ENCODE data around the gene E2F4. TPM values are rescaled to one million over a fixed set of nuclear protein-coding genes. Genes with fewer than 3 reads are reported as not detected.

The E2F4 gene
- total and polyA plus RNA-seq, 9 of the 15 experiments (the other 6 are each of a cell fraction or from before 2014, with no cell fraction given): 9.7 to 139 (median 106) TPM

DNA sequence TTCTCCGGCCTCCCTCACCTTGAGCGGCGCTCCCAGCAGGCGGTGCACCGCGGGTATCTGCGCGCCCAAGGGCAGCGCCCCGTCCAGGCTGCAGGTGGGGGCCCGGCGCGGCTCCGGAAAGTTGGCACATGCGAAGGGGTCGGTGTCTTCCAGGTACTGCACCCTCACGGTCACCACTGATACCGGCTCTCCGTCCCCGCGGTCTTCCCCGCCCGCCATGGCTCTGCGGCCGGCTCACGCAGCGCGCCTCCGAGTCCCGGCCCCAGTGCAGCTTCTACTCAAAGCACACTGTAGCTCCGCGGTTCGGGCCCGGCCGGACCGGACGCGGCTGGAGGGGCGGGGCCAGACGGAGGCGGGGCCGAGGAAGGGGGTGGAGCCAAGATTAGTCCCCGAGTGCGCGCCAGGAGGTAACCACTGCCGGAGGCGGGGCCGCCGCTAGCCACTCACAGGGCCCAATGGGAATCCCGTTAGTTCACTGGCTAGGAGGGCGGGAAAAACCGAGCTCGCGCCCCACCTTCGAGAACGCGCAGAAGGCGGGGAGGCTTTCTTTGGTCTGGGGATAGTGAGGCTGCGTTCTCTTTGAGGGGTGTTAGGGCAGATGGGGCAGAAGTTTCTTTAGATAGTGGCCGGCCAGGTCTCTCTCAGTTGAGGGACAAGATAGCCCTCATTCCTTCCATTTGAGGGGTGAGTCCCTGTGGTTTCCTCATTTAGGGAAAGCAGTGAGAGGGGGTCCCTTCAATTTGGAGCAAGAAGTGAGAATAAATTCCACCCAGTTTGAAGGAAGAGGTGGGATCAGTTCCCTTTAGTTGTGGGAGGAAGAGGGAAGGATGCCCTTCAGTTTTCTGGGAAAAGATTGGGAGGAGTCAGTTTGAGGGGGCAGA, 55.5 kb downstream of the E2F4 start, which contains the start of gene FHOD1 (continued):
- TF ChIP-seq FOXP4 (CRISPR knock-in tag; IDR thresholded peaks at IDR 0.05; ENCODE audit: borderline replicate concordance) (peak; percentile 81; the same call in 1 of the 2 replicates), DIDO1 (tag; IDR thresholded peaks at IDR 0.05; ENCODE audit: low read depth) (no peak), MAX (CRISPR knock-in tag; IDR thresholded peaks at IDR 0.05) (peak; percentile 82), CBFB (CRISPR knock-in tag; IDR thresholded peaks at IDR 0.05) (no peak), NFYB (IDR thresholded peaks at IDR 0.05; ENCODE audit: extremely low read depth, insufficient read length) (peak; percentile 18), NR2F6 (CRISPR knock-in tag; IDR thresholded peaks at IDR 0.05) (no peak), ZNF239 (CRISPR knock-in tag; IDR thresholded peaks at IDR 0.05) (no peak), FOS (IDR thresholded peaks at IDR 0.05; ENCODE audit: extremely low read depth, insufficient read length) (peak; percentile 43), NR2C2 (CRISPR knock-in tag; IDR thresholded peaks at IDR 0.05) (peak; percentile 15; the same call in 1 of the 2 replicates), NR2C2 (tag; IDR thresholded peaks at IDR 0.05) (no peak), HNRNPL (IDR thresholded peaks at IDR 0.05; ENCODE audit: low read depth, low read length) (0 out of 2 replicates have a peak, but pooled peaks have one; percentile 27), TEAD1 (CRISPR knock-in tag; IDR thresholded peaks at IDR 0.05) (peak in 1 of 2 experiments; percentile 48; a peak in 1 of 4 replicates), STAT6 (CRISPR knock-in tag; IDR thresholded peaks at IDR 0.05) (peak; percentile 63; the same call in 1 of the 2 replicates), ZKSCAN8 (CRISPR knock-in tag; IDR thresholded peaks at IDR 0.05) (no peak), SAFB2 (IDR thresholded peaks at IDR 0.05; ENCODE audit: borderline replicate concordance, low read depth, low read length, severe bottlenecking) (no peak), CHD4 (IDR thresholded peaks at IDR 0.05; ENCODE audit: insufficient read depth, insufficient replicate concordance, low read depth, low read length, poor library complexity, severe bottlenecking) (no peak)
- TF ChIP-seq, protein P1, sequence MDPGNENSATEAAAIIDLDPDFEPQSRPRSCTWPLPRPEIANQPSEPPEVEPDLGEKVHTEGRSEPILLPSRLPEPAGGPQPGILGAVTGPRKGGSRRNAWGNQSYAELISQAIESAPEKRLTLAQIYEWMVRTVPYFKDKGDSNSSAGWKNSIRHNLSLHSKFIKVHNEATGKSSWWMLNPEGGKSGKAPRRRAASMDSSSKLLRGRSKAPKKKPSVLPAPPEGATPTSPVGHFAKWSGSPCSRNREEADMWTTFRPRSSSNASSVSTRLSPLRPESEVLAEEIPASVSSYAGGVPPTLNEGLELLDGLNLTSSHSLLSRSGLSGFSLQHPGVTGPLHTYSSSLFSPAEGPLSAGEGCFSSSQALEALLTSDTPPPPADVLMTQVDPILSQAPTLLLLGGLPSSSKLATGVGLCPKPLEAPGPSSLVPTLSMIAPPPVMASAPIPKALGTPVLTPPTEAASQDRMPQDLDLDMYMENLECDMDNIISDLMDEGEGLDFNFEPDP (CRISPR knock-in tag; IDR thresholded peaks at IDR 0.05): no peak
- TF ChIP-seq, protein P2, sequence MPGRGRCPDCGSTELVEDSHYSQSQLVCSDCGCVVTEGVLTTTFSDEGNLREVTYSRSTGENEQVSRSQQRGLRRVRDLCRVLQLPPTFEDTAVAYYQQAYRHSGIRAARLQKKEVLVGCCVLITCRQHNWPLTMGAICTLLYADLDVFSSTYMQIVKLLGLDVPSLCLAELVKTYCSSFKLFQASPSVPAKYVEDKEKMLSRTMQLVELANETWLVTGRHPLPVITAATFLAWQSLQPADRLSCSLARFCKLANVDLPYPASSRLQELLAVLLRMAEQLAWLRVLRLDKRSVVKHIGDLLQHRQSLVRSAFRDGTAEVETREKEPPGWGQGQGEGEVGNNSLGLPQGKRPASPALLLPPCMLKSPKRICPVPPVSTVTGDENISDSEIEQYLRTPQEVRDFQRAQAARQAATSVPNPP (IDR thresholded peaks at IDR 0.05; ENCODE audit: borderline replicate concordance, insufficient read depth, insufficient read length): no peak
